Vagina (tissue), 2 donors: ENCODE results near the gene UXT. TPM values are rescaled to one million over a fixed set of nuclear protein-coding genes. Genes with fewer than 3 reads are reported as not detected.

ENCODE experiments used
- DNase-seq, 2 donors: peaks; one replicate each; pipeline ENCODE4 v3.0.0-alpha.2; 2017; ENCODE audit errors: extremely low spot score in 2 of 2
- H3K27ac ChIP-seq: fragments of 200-600 bp; sonication (generic); one replicate; pipeline ENCODE4 v1.5.1; 2019
- H3K27me3 ChIP-seq: fragments of 200-600 bp; sonication (generic); one replicate; pipeline ENCODE4 v1.5.1; 2019
- H3K36me3 ChIP-seq, 2 donors: fragments of 200-600 bp; sonication (generic); one replicate each; pipeline ENCODE4 v1.5.1; 2017 to 2019
- H3K4me1 ChIP-seq: fragments of 200-600 bp; sonication (generic); one replicate; pipeline ENCODE4 v1.5.1; 2019
- H3K4me3 ChIP-seq, 2 donors: fragments of 200-600 bp; sonication (generic); 1 replicate in 1 of 2; 2 replicates in 1 of 2; pipeline ENCODE4 v1.5.1; 2016 to 2019
- H3K9me3 ChIP-seq: fragments of 200-600 bp; sonication (generic); one replicate; pipeline ENCODE4 v1.5.1; 2019
- CTCF ChIP-seq, 3 experiments: fragments of 450-650 bp in 2 of 3; fragments of 200-600 bp in 1 of 3; sonication (generic) in 1 of 3; IDR thresholded peaks; one replicate each; pipeline ENCODE4 v1.5.1; 2017 to 2019; ENCODE audit warnings: antibody characterized with exemption in 3 of 3, mild to moderate bottlenecking in 2 of 3, moderate library complexity in 2 of 3
- POLR2A ChIP-seq, 2 donors: fragments of 450-650 bp; IDR thresholded peaks; one replicate each; pipeline ENCODE4 v1.6.1; 2017; ENCODE audit warnings: antibody characterized with exemption in 2 of 2, mild to moderate bottlenecking in 2 of 2, moderate library complexity in 2 of 2
- POLR2AphosphoS5 ChIP-seq, 2 donors: sonication (generic); formaldehyde crosslinking; IDR thresholded peaks; one replicate each; pipeline ENCODE4 v1.9.0; 2017; ENCODE audit warnings: antibody characterized with exemption in 2 of 2, mild to moderate bottlenecking in 2 of 2, low read depth in 1 of 2; ENCODE audit not compliant: insufficient read depth in 1 of 2
- intact Hi-C: fragments of 100-400 bp; cut with DNase I; formaldehyde crosslinking; loops from one replicate; pipeline ENCODE4 v1.15.1; 2023
- total RNA-seq: library from RNA; depleted of rRNA; stranded (reverse); fragments of >200 nt; gene quantifications from one replicate; pipeline ENCODE4 v1.2.3, GENCODE V29; 2016

Gene UXT
- total RNA-seq, 1 donor from 2014 or later: 93.3 TPM

GRCh38 chrX:47619486-47620302 lies 39.3 kb downstream of the UXT start, which contains the start of gene SYN1:
Gene SYN1, minus strand, starts transcription at chrX:47619857. Its CDS starts 129 bp downstream, at chrX:47619728.
- H3K4me3 ChIP-seq: peak within 1 kb of the TSS; percentile 13 to 32
- peak; percentile 70 to 87 for DNase-seq
- intact Hi-C loops: no loop called here
- H3K27me3 ChIP-seq: no peaks in the 10 kb centered on the region
- peaks cover 4% of the 10 kb centered on the region for H3K4me1 ChIP-seq
- H3K27ac ChIP-seq: no peak within 1 kb of the TSS
- H3K9me3 ChIP-seq: no peaks in the 10 kb centered on the region
- no peaks in the 10 kb centered on the region for H3K36me3 ChIP-seq
- TF ChIP-seq POLR2AphosphoS5 (IDR thresholded peaks at IDR 0.05; ENCODE audit: insufficient read depth in 1 of 2, low read depth in 1 of 2) (no peak), POLR2A (IDR thresholded peaks at IDR 0.05) (no peak), CTCF (IDR thresholded peaks at IDR 0.05) (no peak)

DNA sequence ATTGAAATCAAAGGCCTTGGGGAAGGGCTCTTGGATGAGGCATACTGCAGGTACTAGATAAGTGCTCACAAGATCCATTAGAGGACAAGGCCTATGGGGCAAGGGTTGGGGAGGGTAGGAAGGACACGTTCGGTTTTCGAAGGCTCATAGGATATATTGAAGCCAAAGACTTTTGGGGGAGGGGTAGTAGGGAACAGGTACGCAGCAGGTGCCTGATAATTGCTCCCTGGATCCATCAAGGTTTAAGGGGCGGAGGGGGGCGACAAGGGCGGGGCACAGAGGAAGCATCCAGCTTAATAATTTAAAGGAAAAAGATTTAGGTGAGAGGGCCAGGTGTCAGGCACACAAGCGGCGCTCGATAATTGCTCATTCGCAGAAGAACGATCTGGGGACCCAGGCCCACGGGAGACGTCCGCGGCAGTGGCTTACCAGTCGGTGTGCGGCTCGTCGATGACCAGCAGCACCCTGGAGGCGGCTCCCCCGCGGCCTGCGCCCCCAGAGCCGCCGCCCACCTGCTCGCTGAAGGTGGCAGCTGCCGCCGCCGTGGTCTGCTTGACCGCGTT lies 40.0 kb downstream of the UXT start:
- peak overlapping the region in 1 of 2 donors; percentile 32 for H3K4me3 ChIP-seq
- H3K27me3 ChIP-seq: no peaks in the 10 kb centered on the region
- peak; percentile 25 to 76 for DNase-seq
- intact Hi-C loops: no loop called here
- peaks cover 4% of the 10 kb centered on the region for H3K4me1 ChIP-seq
- no peak overlapping the region for H3K27ac ChIP-seq
- no peak for TF ChIP-seq CTCF (IDR thresholded peaks at IDR 0.05)
- no peak for TF ChIP-seq POLR2A (IDR thresholded peaks at IDR 0.05)
- H3K9me3 ChIP-seq: no peaks in the 10 kb centered on the region
- H3K36me3 ChIP-seq: no peaks in the 10 kb centered on the region

DNA sequence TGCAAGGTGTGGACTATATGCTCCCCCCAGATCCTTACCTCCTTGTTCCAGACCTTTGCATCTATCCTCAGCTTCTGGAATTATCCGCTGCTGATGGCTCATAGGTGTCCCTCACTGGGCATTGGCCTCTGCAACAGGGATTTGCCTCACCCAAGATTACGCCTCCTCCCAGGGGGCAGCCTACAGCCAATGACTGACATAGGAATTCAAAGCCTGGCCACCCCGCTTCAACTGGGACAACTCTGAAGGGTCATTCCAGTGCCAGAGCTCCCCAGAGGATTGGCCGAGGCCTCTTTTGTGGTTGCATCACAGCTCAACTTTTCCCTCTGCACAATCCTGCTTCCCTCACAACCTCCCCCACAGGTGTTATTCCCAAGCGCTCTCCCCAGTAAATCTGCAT lies 44.4 kb downstream of the UXT start:
- intact Hi-C loops: no loop called here
- DNase-seq: peak in 1 of 2 donors; percentile 61
- TF ChIP-seq POLR2AphosphoS5 (IDR thresholded peaks at IDR 0.05; ENCODE audit: insufficient read depth in 1 of 2, low read depth in 1 of 2) (no peak), POLR2A (IDR thresholded peaks at IDR 0.05) (no peak), CTCF (IDR thresholded peaks at IDR 0.05) (no peak)
- H3K27ac ChIP-seq: no peak overlapping the region
- H3K36me3 ChIP-seq: no peaks in the 10 kb centered on the region
- H3K27me3 ChIP-seq: no peaks in the 10 kb centered on the region
- no peak overlapping the region for H3K4me3 ChIP-seq
- peaks cover 4% of the 10 kb centered on the region for H3K4me1 ChIP-seq
- H3K9me3 ChIP-seq: no peaks in the 10 kb centered on the region

DNA sequence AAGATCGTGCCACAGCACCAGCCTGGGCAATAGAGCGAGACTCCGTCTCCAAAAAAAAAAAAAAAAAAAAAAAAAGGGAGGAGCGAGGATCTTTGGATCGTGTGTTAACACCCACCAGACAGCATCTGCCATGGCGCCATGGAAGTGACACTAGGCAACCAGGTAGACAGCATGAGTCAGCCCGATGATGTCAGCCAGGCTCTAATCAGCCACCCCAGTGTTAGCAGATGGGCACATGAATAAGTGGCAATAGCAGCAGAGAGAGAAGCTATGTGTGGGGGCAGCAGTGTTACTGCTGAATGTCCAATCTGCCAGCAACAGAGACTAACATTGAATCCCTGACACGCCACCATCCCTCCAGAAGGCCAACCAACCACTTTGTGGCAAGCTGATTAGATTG lies 45.9 kb downstream of the UXT start:
- H3K9me3 ChIP-seq: no peaks in the 10 kb centered on the region
- H3K27ac ChIP-seq: no peak overlapping the region
- H3K36me3 ChIP-seq: no peaks in the 10 kb centered on the region
- no peaks in the 10 kb centered on the region for H3K4me1 ChIP-seq
- intact Hi-C loops: no loop called here
- TF ChIP-seq POLR2AphosphoS5 (IDR thresholded peaks at IDR 0.05; ENCODE audit: insufficient read depth in 1 of 2, low read depth in 1 of 2) (no peak), POLR2A (IDR thresholded peaks at IDR 0.05) (no peak), CTCF (IDR thresholded peaks at IDR 0.05) (no peak)
- peak in 1 of 2 donors; percentile 49 for DNase-seq
- H3K27me3 ChIP-seq: no peaks in the 10 kb centered on the region
- no peak overlapping the region for H3K4me3 ChIP-seq

- no peaks in the 10 kb centered on the region for H3K4me1 ChIP-seq
- no peaks in the 10 kb centered on the region for H3K9me3 ChIP-seq
- no peak overlapping the region for H3K27ac ChIP-seq
- no peaks in the 10 kb centered on the region for H3K27me3 ChIP-seq
- intact Hi-C loops: no loop called here
- H3K36me3 ChIP-seq: no peaks in the 10 kb centered on the region
- DNase-seq: peak in 1 of 2 donors; percentile 19
- TF ChIP-seq POLR2A (IDR thresholded peaks at IDR 0.05) (no peak), POLR2AphosphoS5 (IDR thresholded peaks at IDR 0.05; ENCODE audit: insufficient read depth in 1 of 2, low read depth in 1 of 2) (no peak), CTCF (IDR thresholded peaks at IDR 0.05) (no peak)
- H3K4me3 ChIP-seq: no peak overlapping the region
Measured at GRCh38 chrX:47612418-47612817, 46.6 kb downstream of the UXT start.
